HG02938 (cell line): ENCODE data around the gene PRH1.

Experiments
- ATAC-seq: cut with Tn5 transposase; IDR thresholded peaks from one replicate; pipeline ENCODE4 v1.9.1; 2021; ENCODE audit warnings: mild to moderate bottlenecking, moderate library complexity; ENCODE audit not compliant: unreplicated experiment

PRH1 gene

DNA sequence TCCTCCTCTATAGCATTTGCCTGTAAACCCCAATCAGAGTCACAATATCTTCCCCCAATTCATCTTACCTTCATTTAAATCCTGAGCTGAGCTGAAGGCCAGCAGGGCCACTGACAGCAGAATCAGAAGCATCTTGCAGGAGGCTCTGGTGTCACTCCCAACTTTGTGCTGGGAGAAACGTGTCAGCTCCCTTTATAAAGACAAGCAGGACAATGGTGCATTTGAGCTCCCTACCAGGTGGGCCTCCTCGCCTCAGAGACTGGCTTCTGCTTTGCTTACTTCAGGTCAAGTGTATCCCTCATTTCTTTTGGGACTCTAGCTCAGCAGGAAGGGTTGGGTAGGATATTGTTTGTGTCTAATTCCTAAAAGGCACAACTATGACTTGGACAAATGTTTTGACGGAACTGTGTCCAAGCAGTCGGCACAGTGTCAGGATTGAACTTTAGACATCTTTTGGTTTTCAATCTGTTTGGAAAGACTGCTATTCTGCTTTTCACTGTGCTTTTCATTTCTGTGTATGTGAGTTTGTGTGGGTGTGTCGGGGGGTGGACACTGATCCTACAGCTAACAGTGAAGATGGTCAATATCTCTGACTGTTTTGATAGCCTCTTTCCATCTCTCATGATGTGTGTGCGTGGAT lies at the start of gene PRH1:
PRH1 (minus strand) TSS at position 170 of the 640 bp plus-strand sequence; CDS start at position 132, 38 bp downstream.
- no peak for ATAC-seq

DNA sequence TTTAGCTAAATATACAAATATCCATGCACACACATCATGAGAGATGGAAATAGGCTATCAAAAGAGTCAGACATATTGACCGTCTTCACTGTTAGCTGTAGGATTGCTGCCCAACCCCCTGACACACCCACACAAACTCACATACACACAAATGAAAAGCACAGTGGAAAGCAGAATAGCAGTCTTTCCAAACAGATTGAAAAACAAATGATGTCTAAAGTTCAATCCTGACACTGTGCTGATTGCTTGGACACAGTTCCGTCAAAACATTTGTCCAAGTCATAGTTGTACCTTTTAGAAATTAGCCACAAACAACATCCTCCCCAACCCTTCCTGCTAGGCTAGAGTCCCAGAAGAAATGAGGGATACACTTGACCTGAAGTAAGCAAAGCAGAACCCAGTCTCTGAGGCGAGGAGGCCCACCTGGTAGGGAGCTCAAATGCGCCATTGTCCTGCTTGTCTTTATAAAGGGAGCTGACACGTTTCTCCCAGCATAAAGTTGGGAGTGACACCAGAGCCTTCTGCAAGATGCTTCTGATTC lies 44.8 kb upstream of the PRH1 start, which contains the start of gene PRH2:
PRH2 (plus strand) TSS at position 491 of the 541 bp plus-strand sequence; CDS start at position 529, 38 bp downstream.
- ATAC-seq = no peak

GRCh38 chr12:10926269-10926668 lies 42.2 kb upstream of the PRH1 start:
- no peak for ATAC-seq

DNA sequence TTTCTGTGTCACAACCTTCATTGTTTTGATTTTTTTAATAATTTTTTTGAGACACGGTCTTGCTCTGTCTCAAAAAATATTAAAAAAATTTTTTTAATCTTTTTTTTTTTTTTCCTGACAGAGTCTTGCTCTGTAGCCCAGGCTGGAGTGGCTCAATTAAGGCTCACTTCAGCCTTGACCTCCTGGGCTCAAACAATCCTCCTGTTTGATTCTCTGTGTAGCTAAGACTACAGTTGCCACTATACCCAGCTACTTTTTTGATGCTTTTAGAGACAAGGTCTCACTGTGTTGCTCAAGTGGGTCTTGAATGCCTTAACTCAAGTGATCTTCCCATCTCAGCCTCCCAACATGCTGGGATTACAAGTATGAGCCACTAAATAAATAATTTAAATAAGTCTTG lies 35.8 kb upstream of the PRH1 start:
- no peak for ATAC-seq

GRCh38 chr12:10910380-10910779 lies 26.3 kb upstream of the PRH1 start:
- ATAC-seq = no peak

GRCh38 chr12:10909462-10909861 lies 25.4 kb upstream of the PRH1 start, which contains the start of gene TAS2R13:
TSS of gene TAS2R13 (minus strand) at chr12:10909562. CDS start at chr12:10909298, 264 bp downstream.
- ATAC-seq = no peak

DNA sequence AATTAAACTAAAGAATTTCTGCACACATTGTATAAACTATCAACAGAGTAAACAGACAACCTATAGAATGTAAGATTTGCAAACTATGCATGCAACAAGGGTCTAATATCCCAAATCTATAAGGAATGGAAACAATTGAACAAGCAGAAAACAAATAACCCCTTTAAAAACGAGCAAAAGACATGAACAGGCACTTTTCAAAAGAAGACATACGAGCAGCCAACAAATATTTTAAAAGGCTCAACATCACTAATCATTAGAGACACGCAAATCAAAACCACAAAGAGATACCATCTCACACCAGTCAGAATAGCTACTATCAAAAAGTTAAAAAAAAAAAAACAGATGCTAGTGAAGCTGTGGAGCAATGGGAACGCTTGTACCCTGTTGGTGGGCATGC lies 20.6 kb upstream of the PRH1 start:
- ATAC-seq = no peak

DNA sequence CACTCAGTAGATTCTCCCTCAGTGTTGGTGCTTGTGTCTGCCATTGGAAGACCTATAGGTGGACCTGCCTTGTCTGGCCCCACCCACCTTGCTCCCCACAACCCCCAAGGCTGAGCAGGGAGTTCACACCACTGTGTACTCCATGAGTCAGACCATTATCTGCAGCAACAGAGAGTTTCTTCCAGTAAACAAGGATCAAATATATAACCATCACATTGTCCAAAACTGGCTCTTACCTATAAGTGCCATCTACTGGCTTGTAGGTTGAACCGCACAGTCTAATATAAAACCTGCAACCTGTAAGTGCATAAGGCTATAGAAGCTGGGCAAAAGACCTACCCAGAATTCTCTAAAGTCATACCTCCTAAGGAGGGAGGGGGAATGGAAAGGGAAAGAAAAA lies 17.4 kb upstream of the PRH1 start:
- ATAC-seq = no peak

DNA sequence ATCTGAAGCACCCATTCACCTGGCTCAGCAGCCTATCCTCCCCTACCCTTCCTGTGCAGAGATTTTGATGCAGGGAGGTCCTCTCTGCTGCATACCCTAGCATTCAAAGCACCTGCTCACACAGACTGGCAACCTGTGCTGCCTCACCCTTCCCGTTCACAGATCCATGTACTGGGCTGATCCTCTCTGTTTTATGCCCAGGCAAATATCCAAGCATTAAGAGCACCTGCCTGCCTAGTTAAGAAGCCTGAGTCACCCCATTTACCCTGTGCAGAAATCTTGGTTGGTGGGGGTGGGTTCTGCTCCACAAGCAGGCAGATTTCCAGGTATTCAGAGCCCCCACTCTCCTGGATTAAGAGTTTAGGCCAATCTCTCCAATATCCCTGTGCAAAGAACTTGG lies 16.9 kb upstream of the PRH1 start:
- no peak for ATAC-seq

DNA sequence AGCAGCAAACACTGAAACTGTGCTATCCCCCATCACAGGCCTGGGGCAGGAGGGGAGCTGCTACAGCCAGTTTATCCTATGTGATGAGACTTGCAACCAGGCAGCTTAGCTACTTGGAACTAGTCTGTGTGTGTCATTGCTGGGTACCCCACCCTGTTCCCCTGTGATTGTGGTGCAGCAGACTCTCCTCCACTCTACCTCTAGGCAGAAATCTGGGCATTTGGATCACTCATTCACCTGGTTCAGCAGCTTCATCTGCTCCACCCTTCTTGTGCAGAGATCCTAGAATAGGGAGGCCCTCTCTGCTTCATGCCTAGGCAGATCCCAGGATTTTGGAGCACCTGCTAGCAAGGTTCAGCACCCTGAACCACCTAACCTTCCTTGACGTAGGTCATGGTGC lies 16.5 kb upstream of the PRH1 start:
- no peak for ATAC-seq

DNA sequence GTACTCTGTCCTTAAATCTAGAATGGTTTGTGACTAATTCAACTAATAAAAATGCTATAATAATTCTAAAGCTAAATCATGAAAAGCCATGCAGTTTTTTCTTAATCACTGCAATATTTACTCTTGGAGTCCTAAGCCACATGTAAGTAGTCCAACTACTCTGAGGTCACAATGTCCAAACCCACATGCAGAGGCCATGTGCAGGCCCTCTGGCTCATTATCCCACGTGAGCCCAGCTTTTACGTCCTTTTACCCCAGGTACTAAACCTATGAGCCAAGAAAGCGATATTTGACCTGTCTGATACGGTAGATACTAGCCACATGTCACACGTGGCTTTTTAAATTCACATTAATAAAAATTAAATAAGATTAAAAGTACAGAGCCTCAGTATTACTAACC lies 12.8 kb upstream of the PRH1 start:
- ATAC-seq = no peak

GRCh38 chr12:10891937-10892336 lies 7.9 kb upstream of the PRH1 start:
- no peak for ATAC-seq

GRCh38 chr12:10889226-10889625 lies 5.2 kb upstream of the PRH1 start:
- no peak for ATAC-seq

DNA sequence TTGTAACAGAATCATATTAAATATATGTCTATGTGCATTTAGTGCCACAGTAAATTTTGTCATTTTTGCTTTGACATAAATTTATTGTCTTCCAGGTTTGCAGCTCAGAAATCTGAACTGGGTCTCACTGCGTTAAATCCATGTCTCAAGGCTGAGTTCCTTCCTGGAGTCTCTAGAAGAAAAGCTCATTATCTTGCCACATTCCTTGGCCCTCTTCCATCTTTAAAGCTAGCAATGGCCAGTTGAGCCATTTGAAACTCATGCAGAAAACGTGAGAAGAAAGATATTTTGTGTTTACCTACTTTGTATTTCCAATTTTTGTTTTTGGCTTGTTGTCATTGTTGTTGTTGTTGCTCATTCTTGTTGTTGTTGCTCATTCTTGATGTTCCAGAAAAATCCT lies 10.7 kb downstream of the PRH1 start:
- ATAC-seq = no peak

- ATAC-seq = no peak
Observed at GRCh38 chr12:10867381-10867780, 16.7 kb downstream of the PRH1 start.

DNA sequence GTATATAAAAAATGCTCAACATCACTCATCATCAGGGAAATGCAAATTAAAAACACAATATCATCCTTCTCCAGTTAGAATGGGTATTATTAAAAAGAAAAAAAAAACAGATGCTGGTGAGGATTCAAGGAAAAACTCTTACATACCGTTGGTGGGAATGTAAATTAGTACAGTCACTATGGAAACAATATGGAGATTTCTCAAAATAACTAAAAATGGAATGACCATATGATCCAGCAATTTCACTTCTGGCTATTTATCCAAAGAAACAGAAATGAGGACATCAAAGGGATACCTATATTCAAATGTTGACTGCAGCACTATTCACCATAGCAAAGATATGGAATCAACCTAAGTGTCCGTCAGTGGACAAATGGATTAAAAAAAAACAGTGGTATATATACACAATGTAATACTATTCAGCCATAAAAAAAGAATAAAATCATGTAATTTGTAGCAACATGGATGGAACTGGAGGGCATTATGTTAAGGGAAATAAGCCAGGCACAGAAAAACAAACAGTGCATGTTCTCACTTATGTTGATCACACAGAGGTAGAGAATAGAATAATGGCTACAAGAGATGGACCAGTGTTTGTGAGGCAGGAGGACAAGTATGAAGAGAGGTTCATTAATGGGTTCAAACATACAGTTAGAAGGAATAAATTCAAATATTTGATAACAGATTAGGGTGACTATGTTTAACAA lies 20.4 kb downstream of the PRH1 start:
- no peak for ATAC-seq

DNA sequence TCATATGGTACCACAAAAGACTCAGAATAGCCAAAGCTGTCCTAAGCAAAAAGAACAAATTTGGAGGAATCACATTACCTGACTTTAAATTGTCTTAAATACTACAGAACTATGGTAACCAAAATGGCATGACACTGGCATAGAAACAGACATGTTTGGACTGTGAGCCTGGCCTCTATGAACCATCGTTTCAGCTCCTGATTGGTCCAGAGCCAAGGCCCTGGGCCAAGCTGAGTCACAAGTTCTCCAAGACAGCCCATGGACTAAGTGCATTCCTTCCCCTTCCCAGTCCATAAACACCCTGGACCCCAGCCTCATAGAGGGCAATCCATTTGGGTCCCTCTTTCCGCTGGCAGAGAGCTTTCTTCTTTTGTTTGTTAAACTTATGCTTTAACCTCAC lies 22.7 kb downstream of the PRH1 start:
- ATAC-seq = no peak

DNA sequence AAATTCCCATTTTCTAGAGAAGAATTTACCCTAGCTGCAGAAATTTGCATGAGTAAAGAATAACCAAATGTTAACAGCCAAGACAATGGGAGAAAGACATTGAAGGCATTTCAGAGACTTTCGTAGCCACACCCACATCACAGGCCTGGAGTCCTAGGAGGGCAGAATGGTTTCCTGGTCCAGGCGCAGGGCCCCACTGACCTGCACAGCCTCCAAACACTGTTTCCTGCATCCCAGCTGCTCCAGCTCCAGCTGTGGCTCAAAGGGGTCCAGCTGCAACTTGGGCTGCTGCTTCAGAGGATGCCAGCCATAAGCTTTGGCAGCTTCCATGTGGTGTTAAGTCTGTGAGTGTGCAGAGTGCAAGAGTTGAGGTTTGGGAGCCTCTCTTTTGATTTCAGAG lies 28.2 kb downstream of the PRH1 start:
- no peak for ATAC-seq

- ATAC-seq = no peak
Observed at GRCh38 chr12:10853776-10854175, 30.3 kb downstream of the PRH1 start.

DNA sequence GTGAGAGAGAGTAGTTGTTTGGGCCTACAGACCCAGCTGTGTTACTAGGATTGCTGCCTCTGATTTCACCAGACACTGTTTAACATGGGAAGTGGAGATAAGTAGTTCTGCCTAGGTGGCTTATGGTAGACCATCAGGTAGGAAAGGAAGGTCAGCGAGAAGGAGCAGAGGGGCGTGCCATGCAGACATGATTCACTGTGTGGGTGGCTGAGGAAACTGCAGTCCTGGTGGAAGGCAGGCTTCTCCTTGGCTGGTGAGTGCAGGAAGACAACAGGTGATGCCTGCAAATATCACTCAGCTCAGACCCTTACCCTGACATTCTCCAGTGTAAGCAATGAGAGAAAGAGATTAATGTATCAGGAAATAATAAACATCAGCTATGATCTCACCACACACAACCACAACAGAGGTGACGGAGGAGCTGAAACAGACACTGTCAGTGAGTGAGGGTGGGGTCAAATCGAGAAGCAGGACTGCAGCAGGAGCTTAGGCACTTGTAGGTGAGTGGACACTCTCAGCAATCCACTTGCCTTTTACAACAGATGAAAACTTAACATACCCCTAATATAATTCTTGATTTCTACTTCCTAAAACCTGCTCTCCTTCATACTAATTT lies 32.7 kb downstream of the PRH1 start:
- ATAC-seq = no peak

- ATAC-seq = peak; percentile 60
Observed at GRCh38 chr12:10849425-10849878, 34.6 kb downstream of the PRH1 start, which contains the start of gene PRR4. TSS of gene PRR4 (minus strand) at chr12:10849475. CDS start at chr12:10849437, 38 bp downstream.

DNA sequence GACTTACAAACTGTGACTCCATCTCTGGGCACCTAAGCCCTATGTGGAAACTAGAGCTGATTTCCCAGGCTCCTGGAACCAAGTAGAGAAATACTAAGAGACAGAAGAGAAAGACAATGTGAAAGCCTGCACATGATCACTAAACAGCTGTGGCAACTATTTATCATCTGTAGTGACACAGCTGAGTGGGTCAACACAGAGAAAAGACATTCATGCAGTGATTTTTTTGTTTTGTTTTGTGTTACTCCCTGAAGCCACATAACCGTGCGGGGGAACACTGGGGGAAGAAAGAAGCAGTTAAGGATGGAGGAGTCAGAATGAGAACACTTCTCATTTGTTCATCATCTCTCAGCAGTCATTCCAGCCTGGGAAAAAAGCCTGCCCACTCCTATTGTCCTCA lies 36.3 kb downstream of the PRH1 start:
- no peak for ATAC-seq
